AG04449 (cell line): Measurements from ENCODE around the gene IL10RA.

Source experiments
- CTCF ChIA-PET: fragments of 350-600 bp; formaldehyde crosslinking; extraction: SDS; loops from one replicate; lab custom pipeline; 2021; ENCODE audit warnings: antibody characterized with exemption; lab: Yijun Ruan, JAX
- POLR2A ChIA-PET: fragments of 400-600, 350-600 bp; formaldehyde crosslinking; extraction: SDS; loops from one replicate; lab custom pipeline; 2020; ENCODE audit warnings: antibody characterized with exemption, inconsistent platforms; lab: Yijun Ruan, JAX
- DNase-seq: peaks from one replicate; pipeline ENCODE4 v3.0.0-alpha.2; 2010; ENCODE audit warnings: low read depth, low spot score
- H3K4me3 ChIP-seq: 2 replicates; pipeline ENCODE4 v1.5.1; 2011; ENCODE audit warnings: low read depth, mild to moderate bottlenecking, control low read depth, low read length
- CTCF ChIP-seq: IDR thresholded peaks from one replicate; pipeline ENCODE4 v1.5.1; 2011; ENCODE audit warnings: mild to moderate bottlenecking, moderate library complexity, low read length, control low read depth, inconsistent platforms; ENCODE audit not compliant: insufficient read depth; ENCODE audit errors: missing control alignments

The IL10RA gene

GRCh38 chr11:117960406-117960805 lies 25.8 kb upstream of the IL10RA start:
- no peak for TF ChIP-seq CTCF
- POLR2A ChIA-PET: no interaction called here
- no peak overlapping the region for H3K4me3 ChIP-seq
- DNase-seq: no peak
- CTCF ChIA-PET: interaction anchor here (0.8 to 2.2 kb wide), 2 partner anchors 13 to 115 kb away, joined by 3 to 18 read pairs; no protein-coding TSS in a partner anchor

- TF ChIP-seq CTCF: no peak
- POLR2A ChIA-PET: no interaction called here
- CTCF ChIA-PET: no interaction called here
These were observed 24.3 kb upstream of the IL10RA start for GRCh38 chr11:117961896-117962295.

GRCh38 chr11:117962826-117963225 lies 23.4 kb upstream of the IL10RA start:
- no peak for DNase-seq
- no peak for TF ChIP-seq CTCF
- H3K4me3 ChIP-seq: no peak overlapping the region
- POLR2A ChIA-PET: no interaction called here
- CTCF ChIA-PET: no interaction called here

More at GRCh38 chr11:117961896-117962295, 24.3 kb upstream of the IL10RA start:
- DNase-seq: no peak
- no peak overlapping the region for H3K4me3 ChIP-seq

- POLR2A ChIA-PET: no interaction called here
- CTCF ChIA-PET: interaction anchor here (1.4 kb wide), 1 partner anchor 20 kb away, joined by 5 read pairs; no protein-coding TSS in a partner anchor
- no peak overlapping the region for H3K4me3 ChIP-seq
These were observed 19.3 kb upstream of the IL10RA start for GRCh38 chr11:117966908-117967307.

GRCh38 chr11:117969160-117969991 lies 16.8 kb upstream of the IL10RA start:
- no peak for DNase-seq
- H3K4me3 ChIP-seq: no peak overlapping the region
- TF ChIP-seq CTCF: no peak
- ChIA-PET CTCF (interaction anchor here (0.6 kb wide), 1 partner anchor 23 kb away, joined by 3 read pairs; no protein-coding TSS in a partner anchor), POLR2A (no interaction called here)

More at GRCh38 chr11:117966908-117967307, 19.3 kb upstream of the IL10RA start:
- no peak for TF ChIP-seq CTCF
- DNase-seq: no peak

- ChIA-PET POLR2A (no interaction called here), CTCF (no interaction called here)
- DNase-seq: no peak
- TF ChIP-seq CTCF: no peak
- no peak overlapping the region for H3K4me3 ChIP-seq
These were observed 15.7 kb upstream of the IL10RA start for GRCh38 chr11:117970400-117971024.
